Brain microvascular endothelial cell (primary cell): ENCODE measurements around the gene DMWD.

ENCODE experiments used
- DNase-seq: peaks from one replicate; pipeline ENCODE4 v3.0.0-alpha.2; 2020
- H3K27ac ChIP-seq: fragments of 250-450 bp; sonication (Bioruptor Pico); 2 replicates; pipeline ENCODE4 v1.5.1; 2020; ENCODE audit warnings: mild to moderate bottlenecking, moderate library complexity
- H3K27me3 ChIP-seq: fragments of 250-450 bp; sonication (Bioruptor Pico); replicated peaks from 2 replicates; pipeline ENCODE4 v1.5.1; 2020; ENCODE audit warnings: mild to moderate bottlenecking
- H3K36me3 ChIP-seq: fragments of 250-450 bp; sonication (Bioruptor Pico); replicated peaks from 2 replicates; pipeline ENCODE4 v1.5.1; 2020; ENCODE audit warnings: mild to moderate bottlenecking
- H3K4me3 ChIP-seq: 2 replicates; pipeline ENCODE4 v1.5.1; 2011; ENCODE audit warnings: low read depth, mild to moderate bottlenecking, control low read depth, low read length, moderate library complexity
- in situ Hi-C: cut with HindIII; loops from 2 replicates; pipeline ENCODE4 v1.10.0; 2017; ENCODE audit warnings: low sequenced_read_pairs, low pct_ligation_motif_present
- TF ChIP-seq, protein P1 (sequence below): IDR thresholded peaks from 2 replicates; pipeline ENCODE4 v1.5.1; 2011; ENCODE audit warnings: low read depth, mild to moderate bottlenecking, moderate library complexity, low read length, control low read depth, inconsistent platforms; ENCODE audit errors: missing control alignments

The DMWD gene

DNA sequence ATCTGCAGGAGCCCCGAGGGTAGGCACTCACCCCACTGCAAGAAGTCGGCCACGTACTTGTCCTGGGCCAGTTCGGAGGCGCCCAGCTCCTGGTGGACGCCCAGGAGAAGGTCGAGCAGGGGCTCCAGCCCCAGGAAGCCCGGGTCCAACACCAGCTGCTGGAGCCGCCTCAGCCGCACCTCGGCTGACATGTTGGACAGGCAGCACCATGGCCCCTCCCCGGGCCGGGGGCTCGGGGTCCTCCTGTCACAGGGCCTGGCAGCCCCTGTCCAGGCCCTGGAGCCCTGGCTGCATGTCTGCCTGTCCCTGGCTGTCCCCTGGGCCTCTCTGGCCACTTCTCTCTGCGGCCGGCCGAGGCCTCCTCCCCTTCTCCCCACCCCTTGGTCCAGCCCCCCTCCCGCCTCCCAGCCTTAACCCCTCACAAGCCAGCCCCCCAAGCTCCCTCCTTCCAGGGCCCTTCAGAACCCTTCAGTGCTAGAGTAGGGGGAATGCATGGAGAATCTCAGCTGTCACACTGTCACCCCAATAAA lies 10.4 kb downstream of the DMWD start, which contains the start of gene DMPK:
Gene DMPK, minus strand, starts transcription at position 329 of the 530 bp plus-strand sequence. Its CDS starts 138 bp downstream, at position 191.
- in situ Hi-C loops = no loop called here
- Histone ChIP-seq H3K27me3 (no peaks in the 10 kb centered on the region), H3K4me3 (peak within 1 kb of the TSS; percentile 37), H3K27ac (peak within 1 kb of the TSS; percentile 35), H3K36me3 (peaks cover 50% of the 10 kb centered on the region)
- no peak for DNase-seq
- TF ChIP-seq, protein P1, sequence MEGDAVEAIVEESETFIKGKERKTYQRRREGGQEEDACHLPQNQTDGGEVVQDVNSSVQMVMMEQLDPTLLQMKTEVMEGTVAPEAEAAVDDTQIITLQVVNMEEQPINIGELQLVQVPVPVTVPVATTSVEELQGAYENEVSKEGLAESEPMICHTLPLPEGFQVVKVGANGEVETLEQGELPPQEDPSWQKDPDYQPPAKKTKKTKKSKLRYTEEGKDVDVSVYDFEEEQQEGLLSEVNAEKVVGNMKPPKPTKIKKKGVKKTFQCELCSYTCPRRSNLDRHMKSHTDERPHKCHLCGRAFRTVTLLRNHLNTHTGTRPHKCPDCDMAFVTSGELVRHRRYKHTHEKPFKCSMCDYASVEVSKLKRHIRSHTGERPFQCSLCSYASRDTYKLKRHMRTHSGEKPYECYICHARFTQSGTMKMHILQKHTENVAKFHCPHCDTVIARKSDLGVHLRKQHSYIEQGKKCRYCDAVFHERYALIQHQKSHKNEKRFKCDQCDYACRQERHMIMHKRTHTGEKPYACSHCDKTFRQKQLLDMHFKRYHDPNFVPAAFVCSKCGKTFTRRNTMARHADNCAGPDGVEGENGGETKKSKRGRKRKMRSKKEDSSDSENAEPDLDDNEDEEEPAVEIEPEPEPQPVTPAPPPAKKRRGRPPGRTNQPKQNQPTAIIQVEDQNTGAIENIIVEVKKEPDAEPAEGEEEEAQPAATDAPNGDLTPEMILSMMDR = no peak

DNA sequence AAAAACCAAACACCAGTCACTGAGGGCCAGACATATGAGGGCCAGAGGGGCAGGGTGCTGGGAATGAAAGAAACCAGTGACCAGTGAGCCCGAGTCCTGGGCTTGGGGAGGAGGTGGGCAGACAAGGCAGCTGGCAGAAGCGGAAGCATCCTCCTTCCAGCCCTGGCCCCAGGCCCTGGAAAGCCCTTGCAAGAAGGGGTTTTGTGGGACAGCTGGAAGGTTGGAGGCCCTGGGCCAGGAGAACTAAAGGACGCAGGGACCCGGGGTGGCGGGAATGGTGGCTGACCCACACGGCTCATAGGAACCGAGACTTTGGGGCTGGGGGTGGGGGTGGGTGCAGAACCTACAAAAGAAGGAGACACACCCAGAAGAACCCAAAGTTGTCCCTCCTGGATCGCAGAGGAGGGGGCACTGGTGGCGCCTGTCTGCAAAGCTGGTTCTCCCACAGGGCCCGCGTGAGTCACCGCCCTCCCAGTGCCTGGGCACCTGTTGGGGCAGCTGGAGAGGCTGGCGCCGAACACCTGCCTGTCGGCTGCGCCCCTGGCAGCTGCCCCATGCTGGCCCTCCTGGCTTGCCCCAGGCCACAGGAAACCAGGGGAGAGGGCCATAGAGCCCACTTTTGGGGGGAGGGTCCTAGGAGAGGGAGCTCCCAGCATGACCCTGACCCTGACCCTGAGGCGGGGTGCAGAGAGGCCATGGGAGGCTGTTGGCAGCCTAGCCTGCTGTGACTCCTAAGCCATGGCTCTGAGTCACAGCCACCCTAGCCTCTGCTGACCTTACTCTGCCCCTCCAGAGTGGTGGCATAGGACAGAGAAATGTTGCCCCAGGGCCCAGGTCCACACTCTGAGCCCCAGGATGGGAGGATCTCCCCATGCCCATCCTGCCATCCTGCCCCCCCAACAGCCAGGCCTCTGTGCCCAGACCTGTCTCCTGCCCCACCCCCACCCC lies 11.2 kb downstream of the DMWD start:
- DNase-seq = no peak
- Histone ChIP-seq H3K27ac (no peak overlapping the region), H3K4me3 (peak overlapping the region; percentile 37), H3K36me3 (peaks cover 50% of the 10 kb centered on the region), H3K27me3 (no peaks in the 10 kb centered on the region)
- TF ChIP-seq, protein P1 = no peak
- in situ Hi-C loops = no loop called here

DNA sequence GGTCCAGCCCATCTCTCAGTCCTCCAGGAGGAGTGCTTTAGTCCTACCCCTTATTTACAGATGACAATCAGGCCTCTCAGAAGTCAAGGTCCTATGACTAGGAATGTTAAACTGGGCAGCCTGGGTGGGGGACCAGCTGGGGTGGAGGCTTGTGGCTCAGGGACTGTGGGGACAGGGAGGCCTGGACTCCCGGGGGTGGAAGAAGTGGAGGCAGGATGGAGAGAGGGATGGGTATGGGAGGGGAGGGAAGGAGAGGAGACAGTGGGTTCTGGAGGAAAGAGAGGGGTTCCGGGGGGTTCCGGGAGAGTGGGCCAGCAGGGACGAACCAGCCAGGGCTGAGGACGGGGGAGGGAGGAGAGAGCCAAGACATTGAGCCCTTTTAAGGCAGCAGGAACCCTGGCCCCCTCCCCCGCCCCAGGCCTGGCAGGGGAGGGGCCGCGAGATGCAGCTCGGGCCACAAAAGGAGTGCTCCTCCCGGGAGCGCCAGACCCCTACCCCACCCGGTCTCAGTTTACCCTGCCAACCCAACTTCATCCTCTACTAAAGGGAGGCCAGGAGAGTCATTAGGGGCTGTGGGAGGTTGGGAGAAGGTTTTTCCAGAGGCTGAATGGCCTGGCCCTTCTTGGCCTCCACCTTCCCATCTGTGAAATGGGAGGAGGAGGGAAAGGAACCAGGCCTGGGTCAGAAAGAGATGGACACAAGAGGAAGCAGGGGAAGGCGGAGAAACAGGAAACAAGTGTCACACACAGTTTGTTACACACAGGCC lies 12.0 kb downstream of the DMWD start:
- in situ Hi-C loops = no loop called here
- peaks cover 43% of the 10 kb centered on the region for H3K36me3 ChIP-seq
- DNase-seq = no peak
- TF ChIP-seq, protein P1 = no peak
- no peaks in the 10 kb centered on the region for H3K27me3 ChIP-seq
- H3K27ac ChIP-seq = no peak overlapping the region
- no peak overlapping the region for H3K4me3 ChIP-seq

DNA sequence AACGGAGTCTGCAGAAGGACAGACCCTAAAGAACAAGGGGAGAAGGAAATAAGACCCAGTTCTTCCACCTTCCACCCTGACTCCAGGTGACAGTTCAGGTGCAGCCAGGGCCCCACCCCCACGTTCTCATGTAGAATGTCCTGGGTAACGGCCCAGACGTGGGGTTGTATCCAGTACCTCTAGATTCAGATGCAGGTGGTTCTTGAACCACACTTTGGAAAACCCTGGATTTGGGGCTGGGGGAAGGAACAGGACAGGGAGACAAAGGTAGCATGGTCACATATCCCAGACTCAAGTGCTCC lies 12.5 kb downstream of the DMWD start:
- no peak for DNase-seq
- Histone ChIP-seq H3K27me3 (no peaks in the 10 kb centered on the region), H3K36me3 (peaks cover 37% of the 10 kb centered on the region), H3K27ac (no peak overlapping the region), H3K4me3 (no peak overlapping the region)
- TF ChIP-seq, protein P1 = no peak
- in situ Hi-C loops = no loop called here

DNA sequence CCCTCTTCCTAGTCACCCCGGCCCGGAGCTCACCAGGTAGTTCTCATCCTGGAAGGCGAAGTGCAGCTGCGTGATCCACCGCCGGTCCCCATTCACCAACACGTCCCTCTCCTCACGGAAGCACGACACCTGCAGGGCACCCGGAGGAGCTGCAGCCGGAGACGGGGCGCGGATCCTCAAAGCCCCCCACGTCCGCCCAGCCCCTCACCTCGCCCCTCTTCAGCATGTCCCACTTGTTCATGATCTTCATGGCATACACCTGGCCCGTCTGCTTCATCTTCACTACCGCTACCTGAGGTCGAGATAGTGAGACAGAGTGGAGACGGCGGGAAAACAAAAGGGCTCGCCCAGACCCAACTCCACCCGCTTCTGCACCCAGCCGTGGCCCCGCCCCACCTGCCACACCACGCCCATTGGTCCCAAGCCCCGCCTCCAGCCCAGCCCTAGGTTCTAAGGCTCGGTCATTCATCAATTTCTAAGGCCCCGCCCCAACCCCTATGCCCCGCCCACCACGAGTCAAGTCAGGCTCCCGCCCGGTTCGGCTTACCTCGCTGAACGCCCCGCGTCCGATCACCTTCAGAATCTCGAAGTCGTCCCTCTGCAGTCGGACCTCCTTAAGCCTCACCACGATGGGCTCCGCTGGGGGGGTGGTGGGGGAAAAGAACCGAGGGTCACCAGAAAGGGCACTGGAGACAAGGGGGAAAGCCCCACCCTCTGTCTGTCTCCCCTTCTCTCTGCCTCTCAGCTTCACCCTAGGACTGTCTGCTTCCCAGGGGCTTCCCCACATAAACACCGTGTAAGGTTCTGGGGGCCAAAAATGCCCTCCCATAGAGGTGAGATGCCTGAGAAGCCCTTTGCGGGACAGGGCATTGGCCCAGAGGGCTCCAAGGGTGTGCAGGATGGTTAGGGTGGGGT lies 13.2 kb downstream of the DMWD start:
- Histone ChIP-seq H3K27ac (no peak overlapping the region), H3K27me3 (no peaks in the 10 kb centered on the region), H3K4me3 (no peak overlapping the region), H3K36me3 (peaks cover 34% of the 10 kb centered on the region)
- in situ Hi-C loops = no loop called here
- no peak for DNase-seq
- TF ChIP-seq, protein P1 = peak; percentile 64
